Natural killer cell (primary cell): ENCODE results near the gene DLL1. TPM values are rescaled to one million over a fixed set of nuclear protein-coding genes. Genes with fewer than 3 reads are reported as not detected.
A peak's percentile ranks its signal among the peaks of the same experiment; 100 is the strongest.

Source experiments
- ATAC-seq, 3 donors: fragments of 150-1000 bp in 2 of 3; fragments of 200-7000 bp in 1 of 3; cut with Tn5 transposase; 1 replicate in 1 of 3; 2 replicates in 2 of 3; pipeline ENCODE4 v1.10.0; 2021; ENCODE audit warnings: mild to moderate bottlenecking in 2 of 3, moderate library complexity in 2 of 3
- DNase-seq, 2 donors: peaks; one replicate each; pipeline versions ENCODE4 v3.0.0 to v3.0.0-alpha.2; 2013 to 2021; ENCODE audit warnings: mixed read lengths in 1 of 2
- H3K27ac ChIP-seq: one replicate; pipeline ENCODE4 v1.5.1; 2013; ENCODE audit warnings: mild to moderate bottlenecking, low read length
- H3K27me3 ChIP-seq: one replicate; pipeline ENCODE4 v1.6.1; 2013; ENCODE audit warnings: low read length; ENCODE audit not compliant: control insufficient read depth, insufficient read depth
- H3K36me3 ChIP-seq: one replicate; pipeline ENCODE4 v1.6.1; 2013; ENCODE audit warnings: low read length; ENCODE audit not compliant: control insufficient read depth, insufficient read depth
- H3K4me1 ChIP-seq: one replicate; pipeline ENCODE4 v1.6.1; 2013; ENCODE audit warnings: low read length; ENCODE audit not compliant: control insufficient read depth, insufficient read depth
- H3K4me3 ChIP-seq: one replicate; pipeline ENCODE4 v1.5.1; 2013; ENCODE audit warnings: low read length
- H3K9me3 ChIP-seq: one replicate; pipeline ENCODE4 v1.6.1; 2013; ENCODE audit warnings: low read length; ENCODE audit not compliant: control insufficient read depth, insufficient read depth
- H3K27ac Mint-ChIP-seq, 2 donors: one replicate each; pipeline ENCODE4 v1.8.0; 2022; ENCODE audit warnings: mild to moderate bottlenecking in 2 of 2, mixed read lengths in 2 of 2, moderate library complexity in 1 of 2
- H3K27me3 Mint-ChIP-seq, 2 donors: one replicate each; pipeline ENCODE4 v1.8.0; 2022; ENCODE audit warnings: low read depth in 2 of 2, mixed read lengths in 2 of 2
- H3K36me3 Mint-ChIP-seq: one replicate; pipeline ENCODE4 v1.8.0; 2022; ENCODE audit warnings: mixed read lengths
- H3K4me1 Mint-ChIP-seq, 2 donors: one replicate each; pipeline ENCODE4 v1.8.0; 2022; ENCODE audit warnings: mixed read lengths in 2 of 2
- H3K4me3 Mint-ChIP-seq: one replicate; pipeline ENCODE4 v1.8.0; 2022; ENCODE audit warnings: mild to moderate bottlenecking, moderate library complexity, mixed read lengths
- H3K9me3 Mint-ChIP-seq, 2 donors: one replicate each; pipeline ENCODE4 v1.8.0; 2022; ENCODE audit warnings: mixed read lengths in 2 of 2
- CTCF ChIP-seq: fragments of 200-600 bp; IDR thresholded peaks from one replicate; pipeline ENCODE4 v1.8.0; 2022; ENCODE audit warnings: antibody characterized with exemption
- WGBS: methylation state at CpG from one replicate; pipeline ENCODE4 v1.1.7; 2013; ENCODE audit warnings: missing lambda C conversion rate; ENCODE audit not compliant: insufficient coverage; 5-methylcytosine and 5-hydroxymethylcytosine counted together
- intact Hi-C: fragments of 100-400 bp; cut with micrococcal nuclease; formaldehyde crosslinking; loops from one replicate; pipeline ENCODE4 v1.14.2; 2022
- total RNA-seq, 4 donors: library from RNA; stranded (reverse); fragments of 120-200 nt in 1 of 4; gene quantifications; one replicate each; pipeline versions ENCODE4 v1.2.3 to v1.2.4, GENCODE V29; 2013 to 2022

The DLL1 gene
- total RNA-seq, 3 donors from 2014 or later (not counting 1 experiment from before 2014, with no cell fraction given) = 4.3 to 16.9 (median 6.0) TPM

DNA sequence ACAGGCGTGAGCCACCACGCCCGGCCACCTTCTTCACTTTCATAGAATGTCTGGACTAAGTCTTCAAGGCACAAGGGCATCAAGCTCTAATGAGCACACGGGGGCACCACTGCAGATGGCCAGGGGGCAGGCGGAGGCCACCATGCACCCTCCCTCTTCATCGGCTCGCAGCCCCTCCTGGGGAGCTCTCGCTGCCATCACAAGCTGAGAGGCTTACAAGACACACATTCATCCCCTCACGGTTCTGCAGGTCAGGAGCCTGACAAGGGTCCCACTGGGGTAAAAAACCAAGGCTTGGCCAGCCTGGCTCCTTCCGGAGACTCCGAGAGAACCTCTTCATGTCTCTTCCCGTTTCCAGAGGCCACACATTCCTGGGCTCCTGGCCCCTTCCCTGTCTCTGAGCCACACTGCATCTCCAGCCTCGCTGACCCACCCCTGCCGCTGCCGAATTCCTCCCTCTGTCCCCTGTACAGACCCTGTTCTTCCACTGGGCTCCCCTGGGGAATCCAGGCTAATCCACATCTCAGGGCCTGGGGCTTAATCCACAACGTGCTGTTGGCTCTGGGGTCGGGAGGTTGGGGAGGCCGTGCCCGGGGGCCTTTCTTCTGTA is 19.8 kb downstream of the DLL1 start:
- 97% methylated on average over 19 of the region's 19 CpGs for WGBS
- peaks cover 23 to 31% of the 10 kb centered on the region in 2 donors for H3K4me1 Mint-ChIP-seq
- peaks cover 60% of the 10 kb centered on the region for H3K27me3 ChIP-seq
- H3K27me3 Mint-ChIP-seq = peaks cover 58 to 63% of the 10 kb centered on the region in 2 donors
- H3K27ac ChIP-seq = peak overlapping the region; percentile 42
- H3K4me3 Mint-ChIP-seq = peak overlapping the region; percentile 77
- H3K4me3 ChIP-seq = peak overlapping the region; percentile 28
- intact Hi-C loops = loop anchor here (5.0 kb wide), 1 partner anchor 464 kb away; no protein-coding TSS in a partner anchor
- no peaks in the 10 kb centered on the region for H3K36me3 Mint-ChIP-seq
- no peak for ATAC-seq
- no peak for TF ChIP-seq CTCF
- H3K36me3 ChIP-seq = no peaks in the 10 kb centered on the region
- no peaks in the 10 kb centered on the region for H3K9me3 ChIP-seq
- H3K4me1 ChIP-seq = peaks cover 28% of the 10 kb centered on the region
- H3K9me3 Mint-ChIP-seq = no peaks in the 10 kb centered on the region
- H3K27ac Mint-ChIP-seq = peak overlapping the region in 1 of 2 donors; percentile 87
- no peak for DNase-seq

DNA sequence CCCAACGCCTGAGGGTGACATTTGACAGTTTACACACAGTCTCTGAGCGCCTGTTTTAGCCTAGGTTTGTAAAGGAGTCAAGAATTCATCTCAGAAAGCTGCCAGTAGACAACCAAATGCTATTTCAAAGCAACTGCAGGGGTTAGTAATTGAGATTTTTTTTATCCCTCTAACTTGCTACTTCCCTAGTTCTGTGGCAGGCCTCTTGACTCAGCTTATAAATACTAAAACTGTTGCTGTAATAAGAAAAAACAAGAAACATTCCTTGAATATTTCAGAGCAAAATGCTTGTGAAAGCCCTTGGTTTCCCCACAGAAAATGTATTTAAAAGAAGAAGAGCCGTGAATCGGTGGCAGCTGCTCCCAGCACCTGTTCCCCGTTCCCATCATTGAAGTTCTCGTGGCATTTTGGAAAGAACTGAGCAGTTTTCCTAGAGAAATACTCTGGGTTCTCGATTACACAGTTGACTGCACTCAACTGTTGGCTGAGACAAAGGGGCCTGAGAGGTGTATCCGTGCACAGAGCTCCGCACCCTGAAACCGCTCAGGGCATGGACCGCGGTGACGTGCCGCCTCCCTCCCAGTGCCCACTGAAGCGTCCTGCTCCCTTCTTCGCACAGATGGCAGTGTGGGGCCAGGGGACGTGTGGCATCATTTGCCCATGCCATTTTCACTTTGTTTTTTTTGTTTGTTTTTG is 20.9 kb downstream of the DLL1 start:
- DNase-seq (no peak), ATAC-seq (no peak)
- H3K36me3 ChIP-seq = no peaks in the 10 kb centered on the region
- H3K27ac ChIP-seq = no peak overlapping the region
- intact Hi-C loops = loop anchor here (5.0 kb wide), 1 partner anchor 463 kb away; no protein-coding TSS in a partner anchor
- no peak overlapping the region for H3K4me3 ChIP-seq
- H3K9me3 ChIP-seq = no peaks in the 10 kb centered on the region
- H3K27me3 ChIP-seq = peaks cover 51% of the 10 kb centered on the region
- peak overlapping the region; percentile 51 for H3K4me3 Mint-ChIP-seq
- no peak overlapping the region for H3K27ac Mint-ChIP-seq
- H3K27me3 Mint-ChIP-seq = peaks cover 60 to 66% of the 10 kb centered on the region in 2 donors
- peaks cover 23 to 31% of the 10 kb centered on the region in 2 donors for H3K4me1 Mint-ChIP-seq
- no peak for TF ChIP-seq CTCF
- peaks cover 28% of the 10 kb centered on the region for H3K4me1 ChIP-seq
- WGBS = 86% methylated on average over 17 of the region's 17 CpGs
- H3K36me3 Mint-ChIP-seq = no peaks in the 10 kb centered on the region
- no peaks in the 10 kb centered on the region for H3K9me3 Mint-ChIP-seq

GRCh38 chr6:170269151-170269845 is 21.6 kb downstream of the DLL1 start:
- Histone ChIP-seq H3K27me3 (peaks cover 45% of the 10 kb centered on the region), H3K4me1 (peaks cover 28% of the 10 kb centered on the region), H3K27ac (no peak overlapping the region), H3K36me3 (no peaks in the 10 kb centered on the region), H3K9me3 (no peaks in the 10 kb centered on the region), H3K4me3 (no peak overlapping the region)
- Mint-ChIP-seq H3K4me1 (peaks cover 23 to 31% of the 10 kb centered on the region in 2 donors), H3K27ac (no peak overlapping the region), H3K9me3 (no peaks in the 10 kb centered on the region), H3K4me3 (no peak overlapping the region), H3K36me3 (no peaks in the 10 kb centered on the region), H3K27me3 (peaks cover 58 to 69% of the 10 kb centered on the region in 2 donors)
- 86% methylated on average over 20 of the region's 22 CpGs for WGBS
- intact Hi-C loops = no loop called here
- ATAC-seq (no peak), DNase-seq (no peak)
- TF ChIP-seq CTCF = no peak
